SIG-M5 treated with dmso at 0.1 percent for 504 hours (cell line): ENCODE data around the gene SLC25A1.

Experiments
- DNase-seq: peaks from one replicate; lab custom pipeline; 2025; ENCODE audit not compliant: unreplicated experiment; lab: John Stamatoyannopoulos, UW

SLC25A1 gene

DNA sequence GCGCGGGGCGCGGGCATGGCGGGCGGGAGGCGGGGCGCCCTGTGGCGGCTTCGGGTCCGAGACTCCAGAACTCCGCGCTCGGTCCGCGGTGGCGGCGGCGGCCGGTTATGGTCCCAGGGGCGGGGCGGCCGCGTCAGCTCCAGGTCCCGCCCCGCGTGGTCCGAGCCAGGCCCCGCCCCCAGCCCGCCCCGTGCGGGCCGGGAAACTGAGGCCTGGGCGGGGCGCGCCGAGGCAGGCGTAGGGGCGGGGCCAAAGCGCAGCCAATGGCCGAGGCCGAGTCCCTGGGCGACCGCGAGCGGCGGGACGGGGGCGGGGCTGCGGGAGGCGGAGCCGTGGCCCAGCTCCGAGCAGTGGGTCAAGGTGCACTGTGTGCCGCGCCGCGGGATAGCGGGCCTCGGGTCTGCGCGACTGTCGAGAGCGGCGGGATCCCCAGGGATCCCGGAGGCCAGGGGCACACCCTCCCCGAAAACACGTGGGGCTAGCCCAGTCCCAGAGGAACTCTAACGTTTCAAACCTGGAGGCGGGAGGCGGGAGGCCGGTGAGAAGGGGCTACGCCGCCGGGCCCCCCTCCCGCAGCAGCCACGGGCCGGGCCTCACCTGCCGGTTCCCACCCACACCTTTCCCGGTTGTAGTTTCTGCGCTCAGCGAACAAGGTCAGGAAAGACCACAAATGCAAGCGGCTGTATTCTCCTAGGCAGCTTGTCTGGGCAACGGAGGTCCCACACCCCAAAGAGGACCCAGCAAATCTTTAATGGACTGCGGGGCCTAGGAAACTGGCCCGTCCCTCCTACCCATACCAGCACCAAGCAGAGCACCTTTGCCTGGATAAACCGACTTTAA lies at the start of gene SLC25A1:
Gene SLC25A1 (minus strand): TSS at position 80 of the 840 bp plus-strand sequence. CDS start 63 bp downstream, at position 17.
- peak; percentile 76 for DNase-seq

DNA sequence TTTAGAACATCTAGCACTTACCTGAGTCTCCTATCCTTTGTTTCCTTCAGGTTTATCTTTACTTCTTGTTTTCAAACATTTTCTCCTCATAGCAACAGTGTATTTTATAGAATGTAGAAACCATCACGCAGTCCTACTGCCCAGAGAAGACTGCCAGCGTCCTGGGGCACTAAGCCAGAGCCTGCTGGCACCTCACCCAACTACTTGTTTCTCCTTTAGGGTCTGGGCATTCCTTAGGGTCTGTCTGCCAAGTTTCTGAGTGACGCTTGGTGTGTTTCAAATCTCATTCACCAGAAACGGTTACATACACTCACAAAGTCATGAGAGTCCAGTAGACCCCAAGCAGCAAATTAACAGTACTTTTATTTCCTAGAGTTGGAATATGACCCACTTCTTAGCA lies 49.6 kb upstream of the SLC25A1 start:
- DNase-seq = no peak

DNA sequence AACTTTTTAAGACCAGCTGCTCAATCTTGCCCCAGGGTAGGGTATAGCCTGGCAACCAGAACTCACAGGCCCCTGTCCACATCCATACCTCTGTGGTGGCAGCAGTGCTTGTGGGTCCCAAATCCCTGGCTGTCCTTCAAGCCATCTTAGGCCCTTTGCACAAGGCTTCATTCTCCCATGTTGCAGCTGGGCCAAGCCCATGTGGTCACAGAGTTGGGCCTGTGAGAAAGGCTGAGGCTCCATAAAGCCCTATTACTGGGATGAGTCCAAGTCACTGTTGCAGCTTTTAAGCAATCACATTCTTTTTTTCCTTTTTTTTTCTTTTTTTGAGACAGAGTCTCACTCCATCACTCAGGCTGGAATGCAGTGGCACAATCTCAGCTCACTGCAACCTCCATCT lies 47.9 kb upstream of the SLC25A1 start:
- DNase-seq = no peak

DNA sequence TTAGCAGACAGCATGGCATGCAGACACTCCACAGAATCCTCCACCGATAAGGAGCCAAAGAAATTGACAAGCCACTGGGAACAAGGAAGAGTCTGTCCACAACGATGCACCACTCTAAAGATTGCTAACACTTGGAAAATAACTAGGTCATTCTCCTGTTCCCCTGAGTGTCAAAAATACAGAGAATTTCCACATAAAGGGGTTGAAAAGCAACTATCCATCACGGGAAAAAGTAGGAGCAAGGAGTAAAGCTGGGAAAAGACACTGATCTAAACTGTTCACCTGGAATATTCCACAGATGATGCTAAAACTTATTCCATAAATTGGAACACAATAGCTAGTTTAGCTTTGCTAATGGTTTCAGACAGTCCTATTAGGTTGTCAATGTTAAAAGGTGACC lies 47.0 kb upstream of the SLC25A1 start:
- no peak for DNase-seq

DNA sequence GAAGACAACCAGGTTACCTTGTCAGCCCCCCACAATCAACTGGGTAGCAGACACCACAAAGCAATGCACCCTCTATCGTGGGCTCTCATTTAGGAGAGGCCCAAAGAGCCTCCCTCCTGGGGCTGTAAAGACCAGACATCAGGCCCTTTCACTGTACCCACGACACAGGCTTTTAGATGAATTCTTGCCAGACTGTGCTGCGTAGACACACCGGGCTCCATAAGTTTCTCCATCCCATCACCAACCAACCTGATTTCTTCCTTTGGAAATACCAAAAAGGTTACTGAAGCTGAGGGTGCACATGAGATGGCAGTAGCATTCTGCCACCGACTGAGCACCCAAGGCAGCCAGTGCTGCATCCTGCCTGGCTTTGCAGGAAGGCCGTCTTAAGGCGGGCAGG lies 46.4 kb upstream of the SLC25A1 start:
- DNase-seq = no peak

DNA sequence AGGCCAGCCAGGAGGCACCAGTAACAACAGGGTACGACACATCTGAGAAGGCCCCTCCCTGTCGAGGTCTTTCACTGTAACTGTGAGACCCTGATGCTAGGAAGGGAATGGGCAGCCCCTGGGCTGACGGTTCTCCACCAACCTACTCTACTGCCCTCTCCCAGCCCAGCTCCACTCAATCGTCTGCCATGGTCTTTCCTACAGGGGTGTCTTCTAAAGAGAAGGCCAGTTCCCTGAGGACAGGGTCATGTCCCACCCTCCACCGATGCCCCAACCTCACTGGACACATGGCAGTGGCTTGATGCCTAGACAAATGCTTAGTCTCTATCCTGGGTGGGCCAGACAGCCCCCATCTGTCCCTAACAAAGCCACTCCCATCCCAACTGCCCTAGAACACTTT lies 46.0 kb upstream of the SLC25A1 start:
- DNase-seq = no peak

DNA sequence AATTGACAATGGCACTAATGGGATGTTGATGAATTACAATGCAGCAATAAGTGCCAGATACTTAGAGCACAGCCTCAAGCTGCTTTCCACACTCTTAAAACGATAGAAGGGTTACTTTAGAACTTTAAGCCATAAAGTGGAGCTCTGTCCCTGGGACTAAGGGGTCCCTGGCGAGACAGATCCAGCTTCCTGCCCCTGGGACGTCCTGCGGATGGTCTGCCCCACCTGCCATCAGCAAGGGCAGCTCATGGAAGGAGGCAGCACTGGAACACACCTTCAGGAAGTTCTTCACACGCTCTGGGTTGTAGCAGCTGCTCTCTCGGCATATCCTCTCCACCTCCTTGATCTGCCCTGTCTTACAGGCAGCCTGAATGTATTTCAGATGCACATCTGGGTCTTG lies 45.1 kb upstream of the SLC25A1 start:
- no peak for DNase-seq

DNA sequence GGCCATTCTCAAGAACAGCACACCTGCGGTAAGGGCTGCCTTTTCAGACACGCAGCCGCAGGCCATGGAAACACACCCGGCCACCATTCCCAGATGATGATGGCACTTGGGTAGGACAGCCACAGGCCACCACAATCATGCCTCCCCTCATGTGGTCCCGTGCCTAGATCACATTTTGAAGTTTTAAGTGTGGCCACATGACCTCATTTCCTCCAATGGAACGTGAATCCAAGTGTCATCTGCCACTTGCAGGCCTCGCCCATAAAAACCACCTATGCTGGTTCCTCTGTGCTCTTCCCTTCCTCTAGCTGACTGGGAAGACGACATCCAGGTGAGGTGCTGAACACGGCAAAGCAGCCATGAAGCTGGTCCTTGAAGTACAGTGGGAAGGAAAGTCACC lies 44.6 kb upstream of the SLC25A1 start:
- DNase-seq = no peak

DNA sequence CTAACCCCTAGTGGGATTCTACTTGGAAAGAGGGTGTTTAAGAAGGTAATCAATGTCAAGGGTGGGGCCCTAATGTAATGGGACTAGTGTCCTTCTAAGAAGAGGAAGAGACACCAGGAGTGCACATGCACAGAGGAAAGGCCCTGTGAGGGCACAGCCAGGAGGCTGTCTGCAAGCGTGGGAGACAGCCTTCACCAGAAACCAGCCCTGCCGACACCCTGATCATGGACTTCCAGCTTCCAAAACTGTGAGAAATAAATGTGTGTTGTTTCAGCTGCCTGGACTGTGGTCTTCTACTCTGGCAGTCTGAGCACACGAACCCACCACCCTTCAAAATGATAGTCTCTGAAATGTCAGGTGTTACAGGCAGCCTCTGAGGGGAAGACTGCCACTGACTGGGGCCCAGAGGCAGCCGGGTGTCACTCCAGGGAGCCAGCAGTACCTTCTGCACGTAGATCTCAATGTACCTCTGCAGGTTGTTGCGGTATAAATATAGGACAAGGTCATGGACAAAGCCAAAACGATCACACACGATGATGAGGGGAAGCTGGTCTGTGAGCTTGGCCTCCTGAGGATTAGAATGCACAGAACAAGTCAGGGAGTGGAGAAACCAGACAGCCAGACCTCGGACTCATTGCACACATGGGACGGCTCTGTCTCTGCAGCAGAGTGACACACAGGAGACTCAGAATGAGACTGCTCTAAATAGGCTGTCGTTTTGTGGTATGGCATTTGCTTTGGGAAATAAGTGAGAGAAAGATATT lies 43.9 kb upstream of the SLC25A1 start:
- no peak for DNase-seq

DNA sequence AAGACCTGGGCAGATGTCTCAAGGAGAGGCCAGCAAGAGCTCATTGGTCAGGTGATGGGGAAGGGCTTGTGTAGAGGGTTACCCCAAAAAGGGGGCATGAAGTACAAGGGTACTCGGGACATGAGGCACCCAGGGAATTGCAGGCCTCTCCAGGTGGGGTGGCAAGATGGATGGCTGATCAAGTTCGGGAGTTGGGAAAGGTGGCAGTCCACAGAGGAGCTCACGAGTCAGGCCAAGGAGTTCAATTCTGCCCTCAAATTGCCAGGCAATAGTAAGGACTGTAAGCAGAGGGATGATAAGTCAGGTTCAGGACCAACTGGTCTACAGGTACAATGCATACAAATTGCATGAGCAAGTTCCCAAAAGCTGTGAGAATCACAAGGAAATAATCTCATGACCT lies 42.3 kb upstream of the SLC25A1 start:
- DNase-seq = no peak

DNA sequence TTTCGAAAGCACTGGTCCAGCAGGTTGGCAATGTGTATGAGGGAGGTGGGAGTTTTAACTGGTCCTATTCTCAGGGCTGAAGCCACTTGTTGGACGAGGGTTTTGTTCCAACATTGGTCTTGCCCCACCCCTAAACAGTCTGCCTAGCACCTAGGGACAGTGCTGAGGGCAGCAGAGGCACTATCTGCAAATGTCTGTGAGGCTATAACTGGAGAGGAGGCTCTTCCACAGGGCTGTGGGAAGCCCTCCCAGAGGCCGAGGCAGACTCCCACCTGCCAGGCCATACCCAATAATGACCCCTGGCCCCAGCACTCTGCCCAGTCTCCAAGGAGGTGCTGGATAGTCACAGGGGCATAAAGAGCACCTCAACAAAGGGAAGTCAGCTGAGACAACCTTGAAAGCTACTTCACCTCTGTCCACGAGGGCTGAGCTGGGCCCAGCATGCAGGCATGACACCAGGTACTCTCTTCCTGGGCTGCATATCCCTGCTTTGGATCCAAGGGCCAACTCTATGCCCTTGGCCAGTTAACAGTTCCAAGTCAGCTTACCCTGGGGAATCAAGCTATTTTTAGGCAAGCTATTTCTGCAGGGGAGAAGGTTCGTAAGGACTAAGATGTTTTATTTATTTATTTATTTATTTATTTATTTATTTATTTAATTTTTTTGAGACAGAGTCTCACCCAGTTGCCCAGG lies 40.2 kb upstream of the SLC25A1 start:
- DNase-seq = no peak

DNA sequence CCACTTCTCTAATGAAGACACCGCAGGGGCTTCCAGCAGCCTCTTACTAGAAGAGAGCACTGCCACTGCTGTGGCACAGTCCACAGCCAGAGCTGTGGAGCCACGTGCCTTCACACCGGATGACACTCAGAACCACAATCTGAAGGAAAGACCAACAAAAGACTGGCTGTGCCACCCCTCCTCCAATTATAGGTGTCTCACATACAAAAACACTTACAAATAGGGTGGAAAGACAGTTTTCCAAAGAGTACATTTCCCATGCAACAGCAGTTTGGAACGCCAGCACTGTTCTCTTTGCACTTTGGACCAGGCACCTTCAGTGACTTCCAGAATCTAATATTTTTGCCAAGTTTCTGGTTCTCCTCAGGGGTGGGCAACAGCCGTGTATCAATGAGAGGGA lies 38.0 kb upstream of the SLC25A1 start:
- DNase-seq = no peak

DNA sequence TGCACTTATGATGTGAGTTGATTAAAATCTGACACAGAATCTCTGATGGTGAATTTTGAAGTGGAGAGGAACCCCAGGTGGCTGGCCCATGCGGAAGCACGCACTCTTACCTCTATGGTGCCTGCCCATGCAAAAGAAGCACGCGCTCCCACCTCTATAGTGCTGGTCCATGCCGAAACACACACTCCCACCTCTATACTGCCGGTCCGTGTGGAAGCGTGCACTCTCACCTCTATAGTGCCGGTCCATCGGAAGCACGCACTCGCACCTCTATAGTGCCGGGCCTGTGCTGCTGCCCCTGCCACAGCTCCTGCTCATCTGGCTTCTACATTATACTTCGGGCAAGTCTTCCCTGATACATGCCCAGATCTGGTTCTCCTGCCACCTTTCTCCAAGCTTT lies 36.8 kb upstream of the SLC25A1 start:
- no peak for DNase-seq

DNA sequence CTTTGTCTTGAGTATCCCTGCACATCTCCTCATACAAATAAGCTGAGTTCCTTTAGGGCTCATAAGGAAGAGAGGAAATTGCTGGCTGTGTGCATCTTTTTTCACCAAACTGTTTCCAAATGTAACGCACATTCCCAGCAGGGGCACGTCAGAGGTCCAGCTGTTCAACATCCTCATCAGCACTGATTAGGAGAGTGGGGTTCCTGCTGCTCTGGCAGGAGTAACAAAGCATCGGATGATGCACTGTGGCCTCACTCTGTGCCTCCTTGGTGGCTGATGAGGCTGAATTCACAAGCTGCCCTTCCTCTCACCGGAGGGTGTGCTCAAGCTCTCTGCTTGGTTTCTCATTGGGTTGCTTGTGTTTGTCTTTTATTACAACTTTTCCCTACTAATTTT lies 35.5 kb upstream of the SLC25A1 start:
- DNase-seq = no peak

DNA sequence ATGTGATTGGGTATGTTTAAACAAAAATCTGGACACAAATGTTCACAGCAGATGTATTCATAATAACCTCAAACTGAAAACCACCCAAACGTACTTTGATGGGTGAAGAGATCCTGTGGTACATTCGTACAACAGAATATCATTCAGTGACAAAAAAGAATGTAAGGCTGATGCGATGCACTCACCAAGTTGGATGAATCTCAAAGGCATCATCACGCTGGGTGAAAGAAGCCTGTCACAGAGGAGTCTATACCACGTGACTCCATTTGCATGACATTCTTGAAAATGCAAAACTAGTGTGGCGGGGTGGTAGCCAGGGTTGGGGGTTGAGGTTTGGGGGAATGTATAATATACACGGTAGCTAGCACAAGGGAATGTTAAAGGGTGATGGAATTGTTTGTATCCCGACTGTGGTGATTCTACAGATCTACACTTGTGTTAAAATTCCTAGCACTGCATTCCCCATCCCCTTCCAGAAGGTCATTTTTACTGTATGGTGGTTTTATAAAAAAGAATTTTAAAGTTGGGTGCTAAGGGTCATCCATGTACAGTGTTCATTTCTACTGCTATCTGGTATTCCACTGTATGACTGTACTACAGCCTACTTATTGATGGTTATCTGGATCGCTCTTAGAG lies 35.0 kb upstream of the SLC25A1 start:
- DNase-seq = no peak

DNA sequence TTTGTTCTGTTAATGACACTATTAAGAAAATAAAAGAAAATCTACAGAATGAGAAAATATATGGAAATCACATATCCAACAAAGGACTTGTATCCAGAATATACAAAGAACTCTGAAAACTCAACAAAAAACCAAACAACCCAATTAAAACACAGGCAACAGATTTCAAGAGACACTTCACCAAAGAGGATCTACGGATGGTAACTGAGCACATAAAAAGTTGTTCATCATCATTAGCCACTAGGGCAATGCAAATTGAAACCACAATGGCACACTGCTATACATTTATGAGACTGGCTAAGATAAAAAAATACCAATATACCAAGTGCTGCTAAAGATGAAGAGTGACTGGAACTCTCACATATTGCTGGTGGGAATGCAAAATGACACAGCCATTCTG lies 34.5 kb upstream of the SLC25A1 start:
- no peak for DNase-seq

DNA sequence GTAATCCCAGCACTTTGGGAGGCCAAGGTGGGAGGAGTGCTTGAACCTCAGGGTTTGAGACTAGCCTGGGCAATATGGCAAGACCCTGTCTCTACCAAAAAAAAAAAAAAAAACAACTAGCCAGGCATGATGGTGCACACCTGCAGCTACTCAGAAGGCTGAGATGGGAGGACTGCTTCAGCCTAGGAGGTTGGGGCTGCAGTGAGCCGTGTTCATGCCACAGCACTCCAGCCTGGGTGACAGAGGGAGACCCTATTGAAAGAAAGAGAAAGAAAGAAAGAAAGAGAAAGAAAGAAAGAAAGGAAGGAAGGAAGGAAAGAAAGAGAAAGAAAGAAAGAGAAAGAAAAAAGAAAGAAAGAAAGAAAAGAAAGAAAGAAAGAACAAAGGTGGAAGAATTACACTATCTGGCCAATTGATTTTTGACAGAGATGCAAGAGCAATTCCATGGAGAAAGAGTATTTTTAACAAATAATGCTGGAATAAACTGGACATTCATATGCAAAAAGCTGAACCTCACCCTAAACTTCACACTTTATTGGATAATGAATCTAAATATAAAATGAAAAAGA lies 33.9 kb upstream of the SLC25A1 start:
- DNase-seq = no peak

DNA sequence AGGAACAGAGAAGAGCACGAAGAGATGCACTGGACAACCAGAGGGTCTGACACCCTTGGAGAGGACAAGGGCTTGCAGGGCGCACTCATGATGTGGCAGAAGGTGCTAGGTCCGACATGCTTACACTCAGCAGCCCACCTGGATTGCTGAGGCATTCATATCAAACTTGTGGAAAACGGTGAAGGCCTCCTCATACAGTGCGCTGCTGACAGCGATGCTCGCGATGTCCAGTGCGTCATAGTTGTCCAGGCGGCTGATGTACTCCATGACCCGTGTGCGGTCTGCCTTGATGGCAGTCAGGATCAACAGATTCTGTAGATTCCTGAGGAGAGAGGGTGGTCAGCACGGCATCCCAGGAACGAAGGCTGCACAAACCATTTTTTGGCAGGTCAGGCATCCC lies 31.7 kb upstream of the SLC25A1 start:
- no peak for DNase-seq

DNA sequence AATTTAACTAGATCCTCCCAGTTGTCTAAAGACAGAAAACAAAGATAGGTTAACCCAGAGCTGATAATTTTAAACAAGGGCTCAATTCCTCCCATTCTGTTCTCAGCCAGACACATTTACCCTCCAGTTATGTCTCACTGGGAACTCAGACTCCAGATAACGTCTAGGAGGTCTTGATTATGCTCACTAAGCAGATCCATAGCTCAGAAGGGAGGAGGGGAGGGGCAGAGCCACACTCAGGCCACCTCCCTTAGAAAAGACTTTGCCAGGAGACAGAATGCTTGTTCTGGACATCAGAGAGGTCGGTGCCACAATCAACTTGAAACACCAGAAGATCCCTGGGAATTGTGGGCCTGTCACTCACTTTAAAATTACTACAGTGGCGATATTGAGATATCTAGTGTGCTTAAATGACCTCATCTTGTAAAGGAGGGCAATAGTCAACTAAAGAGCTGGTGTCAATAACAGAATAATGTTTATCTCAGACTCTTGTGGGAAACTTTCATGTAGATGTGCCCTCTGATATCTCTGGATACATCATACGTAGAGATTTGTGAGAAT lies 29.8 kb upstream of the SLC25A1 start:
- no peak for DNase-seq

DNA sequence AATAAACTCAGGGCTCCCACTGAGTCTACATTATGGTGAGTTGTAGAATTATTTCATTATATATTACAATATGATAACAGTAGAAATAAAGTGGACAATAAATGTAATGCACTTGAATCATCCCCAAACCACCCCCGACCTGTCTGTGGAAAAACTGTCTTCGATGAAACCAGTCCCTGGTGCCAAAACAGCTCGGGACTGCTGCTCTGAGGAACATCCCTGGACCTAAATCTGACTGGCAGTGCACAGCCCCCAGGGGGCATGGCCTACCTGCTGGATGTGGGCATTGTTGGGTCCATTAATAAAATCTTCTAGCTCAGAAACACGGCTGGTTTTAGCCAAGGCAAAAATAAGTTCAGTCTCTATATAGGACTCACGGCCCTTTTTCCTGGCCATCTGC lies 29.3 kb upstream of the SLC25A1 start:
- DNase-seq = no peak

DNA sequence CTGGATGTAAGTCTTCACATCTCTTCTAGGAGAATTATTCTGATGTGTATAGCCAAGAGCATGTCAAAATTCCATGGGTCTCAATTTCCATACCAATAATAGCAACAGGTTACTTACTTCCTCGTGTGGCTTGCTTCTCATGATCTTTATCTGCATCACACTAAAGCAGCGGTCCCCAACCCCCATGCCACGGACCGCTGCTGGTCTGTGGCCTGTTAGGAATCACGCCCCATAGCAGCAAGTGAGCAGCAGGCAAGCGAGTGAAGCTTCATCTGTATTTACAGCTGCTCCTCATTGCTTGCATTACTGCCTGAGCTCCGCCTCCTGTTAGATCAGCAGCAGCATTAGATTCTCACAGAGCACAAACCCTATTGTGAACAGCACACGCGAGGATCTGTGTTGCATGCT lies 28.9 kb upstream of the SLC25A1 start:
- DNase-seq = no peak
